ENCODE data around the gene ANKRD40.

- TF ChIP-seq CTCF (IDR thresholded peaks at IDR 0.05; ENCODE audit: low read depth, low read length, missing input control) (no peak), MAX (IDR thresholded peaks at IDR 0.05) (no peak), SP1 (IDR thresholded peaks at IDR 0.05) (no peak), RAD21 (IDR thresholded peaks at IDR 0.05) (no peak), REST (IDR thresholded peaks at IDR 0.05) (no peak), TAF1 (conservative IDR thresholded peaks at IDR 0.05) (no peak), GABPA (IDR thresholded peaks at IDR 0.05 in 1 of 2, conservative IDR thresholded peaks at IDR 0.05 in 1 of 2) (no peak), JUND (IDR thresholded peaks at IDR 0.05) (no peak), RXRA (IDR thresholded peaks at IDR 0.05) (no peak), YY1 (IDR thresholded peaks at IDR 0.05) (no peak)
These were observed 23.5 kb downstream of the ANKRD40 start for GRCh38 chr17:50684288-50684611.

All from liver (tissue), 3 donors.